GM21528 (cell line): ENCODE measurements around the gene RPRD1B.

Experiments used
- ATAC-seq: cut with Tn5 transposase; IDR thresholded peaks from one replicate; pipeline ENCODE4 v1.9.1; 2021; ENCODE audit warnings: mild to moderate bottlenecking, moderate library complexity; ENCODE audit not compliant: unreplicated experiment, low FRiP score

Gene RPRD1B

DNA sequence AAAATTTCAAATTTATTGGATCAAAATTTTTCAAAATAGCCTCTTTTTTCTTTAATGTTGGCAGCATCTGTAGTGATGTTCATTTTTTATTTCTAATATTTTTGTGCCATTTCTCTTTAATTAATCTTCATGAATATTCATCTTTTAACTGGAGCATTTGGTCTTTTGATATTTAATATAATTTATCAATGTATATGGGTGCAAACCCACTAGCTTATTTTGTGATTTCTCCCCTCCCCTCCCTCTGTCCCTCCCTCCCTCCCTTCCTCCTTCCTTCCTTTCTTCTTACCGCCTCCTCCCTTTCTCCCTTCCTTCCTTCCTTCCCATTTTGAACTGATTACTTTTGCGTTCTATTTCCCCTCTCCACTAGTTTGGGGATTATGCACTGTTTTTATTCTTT lies 82.3 kb downstream of the RPRD1B start:
- ATAC-seq: no peak

- ATAC-seq: no peak
Measured at GRCh38 chr20:38116409-38117165, 83.0 kb downstream of the RPRD1B start.

- no peak for ATAC-seq
Measured at GRCh38 chr20:38117205-38117604, 83.7 kb downstream of the RPRD1B start.

DNA sequence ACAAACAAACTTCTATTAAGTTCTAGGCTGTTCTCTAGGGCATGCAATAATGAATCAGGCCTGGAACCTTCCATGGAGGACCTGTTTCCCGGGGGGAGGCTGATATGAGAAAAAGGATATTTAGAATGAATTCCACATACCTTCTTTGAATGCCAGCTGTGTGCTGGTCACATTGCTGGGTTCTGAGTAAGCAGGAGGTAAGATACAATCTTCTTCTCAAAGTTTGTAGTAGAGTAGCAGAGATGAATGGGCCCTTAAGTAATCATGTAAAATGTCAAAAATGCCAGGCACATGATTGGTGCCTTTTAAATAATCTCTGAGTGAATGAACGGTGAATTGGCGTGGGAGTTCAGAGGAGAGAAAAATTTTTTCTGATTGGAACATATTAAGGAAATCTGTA lies 84.1 kb downstream of the RPRD1B start:
- no peak for ATAC-seq

- ATAC-seq: no peak
Measured at GRCh38 chr20:38119446-38119845, 85.9 kb downstream of the RPRD1B start.

GRCh38 chr20:38120625-38120988 lies 87.1 kb downstream of the RPRD1B start:
- no peak for ATAC-seq

- no peak for ATAC-seq
Measured at GRCh38 chr20:38121741-38122140, 88.2 kb downstream of the RPRD1B start.

- ATAC-seq: no peak
Measured at GRCh38 chr20:38123021-38123587, 89.6 kb downstream of the RPRD1B start.

DNA sequence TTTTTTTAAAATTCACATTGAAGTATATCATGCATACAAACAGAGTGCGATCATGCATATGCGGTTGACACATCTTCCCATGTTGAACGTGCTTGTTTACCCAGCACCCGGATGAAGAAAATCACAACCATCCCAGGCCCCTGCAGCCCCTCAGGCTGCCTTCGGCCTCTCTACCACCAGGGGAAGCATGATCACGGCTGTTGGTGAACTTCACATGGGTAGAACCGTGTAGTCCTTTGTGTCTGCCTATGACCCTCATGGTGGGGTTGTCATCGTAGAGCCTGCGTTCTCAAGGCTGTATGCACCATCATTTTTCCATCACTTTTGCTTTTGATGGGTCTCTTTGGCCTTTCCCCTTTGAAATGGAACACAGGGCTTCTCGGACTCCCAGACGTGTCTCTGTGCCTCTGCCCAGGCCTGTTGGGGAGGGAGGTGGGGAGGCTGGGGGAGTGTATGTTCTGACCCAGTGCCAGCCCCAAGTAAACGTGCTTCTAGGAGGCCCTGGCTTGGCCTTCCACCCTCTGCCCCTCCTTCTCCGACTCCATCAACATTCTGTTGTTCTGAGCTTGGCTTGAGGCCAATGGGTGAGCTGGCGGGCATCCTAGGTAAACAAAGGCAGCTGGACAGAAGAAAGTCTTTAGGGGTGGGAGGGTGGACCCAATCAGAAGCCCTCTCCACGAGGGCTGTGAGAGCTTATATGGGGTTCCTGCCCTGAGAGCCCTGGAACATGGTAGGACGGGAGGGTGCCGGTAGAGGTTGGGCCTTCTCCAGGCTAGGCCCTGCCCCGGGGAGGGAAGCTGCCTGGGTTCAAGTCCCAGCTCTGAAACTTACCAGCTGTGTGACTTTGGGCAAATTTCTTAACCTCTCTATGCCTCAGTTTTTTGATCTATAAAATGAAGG lies 91.9 kb downstream of the RPRD1B start:
- ATAC-seq: no peak

GRCh38 chr20:38126146-38126921 lies 92.8 kb downstream of the RPRD1B start:
- no peak for ATAC-seq

DNA sequence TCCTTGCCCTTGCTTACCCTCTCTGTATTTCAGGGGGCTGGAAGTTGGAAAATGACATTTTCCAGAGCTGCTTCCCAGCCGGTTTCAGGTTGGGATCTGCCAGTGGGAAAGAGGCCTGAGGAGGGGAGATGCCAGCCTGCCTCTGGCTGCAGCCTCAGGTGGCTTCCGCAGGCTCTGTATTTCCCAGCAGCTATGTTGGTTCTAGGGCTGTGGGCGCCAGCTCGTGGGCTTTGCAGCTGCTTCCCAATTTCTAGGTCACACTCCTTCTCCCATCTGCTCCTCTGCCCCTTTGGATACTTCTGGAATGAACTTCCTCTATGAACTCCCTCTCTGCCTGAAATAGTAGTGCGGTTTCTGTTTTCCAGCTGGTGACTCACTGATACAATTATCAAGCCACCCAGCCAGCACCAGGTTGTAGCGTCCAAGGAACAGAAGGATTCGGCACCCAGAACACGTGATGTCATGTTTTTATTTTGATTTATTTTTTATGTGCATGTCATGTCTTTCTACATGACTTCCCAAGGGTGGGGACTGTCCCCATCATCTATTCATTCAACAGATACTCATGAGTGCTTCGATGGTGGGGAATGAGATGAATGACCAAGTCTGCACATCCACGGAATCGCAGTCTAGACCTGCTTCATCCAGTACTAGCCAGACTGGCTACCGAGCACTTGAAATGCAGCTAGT lies 93.5 kb downstream of the RPRD1B start:
- no peak for ATAC-seq

DNA sequence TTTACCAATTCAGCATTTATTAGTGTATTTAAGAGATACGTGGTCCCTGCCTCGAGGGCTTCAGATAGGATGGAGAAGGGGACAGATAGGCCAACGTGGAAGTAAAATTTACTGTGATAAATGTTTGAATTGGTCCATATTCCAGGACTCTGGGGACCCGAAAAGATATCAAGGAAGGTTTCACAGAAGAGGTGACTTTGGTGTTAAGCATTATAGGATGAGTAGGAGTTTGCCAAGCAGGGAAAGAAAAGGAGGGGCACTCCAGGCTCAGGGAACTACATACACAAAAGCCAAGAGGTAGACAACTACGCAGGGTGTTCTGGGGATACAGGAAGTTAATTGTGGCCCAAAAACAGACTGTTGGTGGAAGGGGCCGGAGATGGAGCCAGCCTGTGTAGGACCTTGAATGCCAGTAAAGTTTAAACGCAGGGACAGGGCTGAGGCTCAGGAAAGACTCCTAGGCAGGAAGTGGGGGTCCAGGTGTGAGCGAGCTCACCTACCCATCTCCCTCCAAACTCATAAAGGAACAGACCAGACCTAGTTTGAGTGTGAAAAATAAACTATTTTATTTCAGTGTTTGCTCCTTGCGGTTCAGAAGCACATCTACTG lies 94.5 kb downstream of the RPRD1B start:
- ATAC-seq: no peak

- ATAC-seq: no peak
Measured at GRCh38 chr20:38128691-38129090, 95.1 kb downstream of the RPRD1B start.

- no peak for ATAC-seq
Measured at GRCh38 chr20:38129248-38129865, 95.8 kb downstream of the RPRD1B start.

- no peak for ATAC-seq
Measured at GRCh38 chr20:38129893-38130609, 96.5 kb downstream of the RPRD1B start.

- no peak for ATAC-seq
Measured at GRCh38 chr20:38130687-38131587, 97.4 kb downstream of the RPRD1B start.

DNA sequence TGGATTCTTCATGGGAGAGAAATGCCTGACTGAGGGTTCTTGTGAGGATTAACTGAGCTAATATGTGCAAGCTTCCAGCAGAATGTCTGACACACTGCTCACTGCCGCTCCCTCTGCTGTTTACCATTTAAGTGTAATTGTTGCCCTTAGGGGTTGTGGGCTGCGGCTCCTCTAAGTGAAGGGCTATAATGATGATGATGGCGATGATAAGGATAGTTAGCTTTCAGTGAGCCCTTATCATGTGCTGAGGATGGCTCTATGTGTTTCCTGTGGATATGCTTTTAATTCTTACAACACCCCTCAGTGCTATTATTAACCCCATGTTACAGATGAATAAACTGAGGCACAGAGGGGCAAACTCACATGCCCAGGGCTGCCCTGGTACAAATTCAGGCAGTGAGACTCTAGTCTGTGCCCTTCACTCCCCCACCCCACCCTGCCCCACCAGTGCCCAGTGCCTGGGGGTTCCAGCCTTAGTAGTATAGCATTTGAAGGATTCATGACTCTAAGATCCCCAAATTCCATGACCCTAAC lies 98.1 kb downstream of the RPRD1B start:
- no peak for ATAC-seq
